H1 (cell line): ENCODE data around the gene SLAMF1.

Experiments used
- BRCA1 ChIP-seq: IDR thresholded peaks from 2 replicates; pipeline ENCODE4 v1.6.1; 2012; ENCODE audit warnings: low read depth, low read length, improper control_type of control experiment
- CTCF ChIP-seq, 3 experiments: IDR thresholded peaks; 1 replicate in 2 of 3; 2 replicates in 1 of 3; pipeline versions ENCODE4 v1.5.1 to v1.6.1; 2011; ENCODE audit warnings: low read length in 3 of 3, mild to moderate bottlenecking in 3 of 3, inconsistent platforms in 2 of 3, low read depth in 1 of 3, moderate library complexity in 1 of 3; ENCODE audit not compliant: insufficient read depth in 1 of 3; ENCODE audit errors: control extremely low read depth in 1 of 3
- NRF1 ChIP-seq: IDR thresholded peaks from 2 replicates; pipeline ENCODE4 v1.6.1; 2011; ENCODE audit warnings: mild to moderate bottlenecking, low read depth, low read length, improper control_type of control experiment
- SIN3A ChIP-seq, 2 experiments: IDR thresholded peaks in 1 of 2; conservative IDR thresholded peaks in 1 of 2; 2 replicates each; pipeline ENCODE4 v1.6.1; 2011 to 2012; ENCODE audit warnings: low read length in 2 of 2, improper control_type of control experiment in 1 of 2, low read depth in 1 of 2, mild to moderate bottlenecking in 1 of 2

GRCh38 chr1:160645386-160646130 lies 1.3 kb downstream of the SLAMF1 start:
- TF ChIP-seq CTCF (IDR thresholded peaks at IDR 0.05; ENCODE audit: control extremely low read depth in 1 of 3, insufficient read depth in 1 of 3, low read depth in 1 of 3, low read length in 3 of 3) = no peak
- TF ChIP-seq BRCA1 = no peak
- no peak for TF ChIP-seq NRF1
- TF ChIP-seq SIN3A (conservative IDR thresholded peaks at IDR 0.05 in 1 of 2, IDR thresholded peaks at IDR 0.05 in 1 of 2; ENCODE audit: low read depth in 1 of 2, low read length in 2 of 2) = no peak
